ENCODE measurements around the gene GLT6D1.

GRCh38 chr9:135644631-135645218 is 5.4 kb upstream of the GLT6D1 start:
- no peak for TF ChIP-seq BRCA1 (CRISPR knock-in tag; IDR thresholded peaks at IDR 0.05)
- TF ChIP-seq CTCF (CRISPR knock-in tag; IDR thresholded peaks at IDR 0.05), result no peak
- TF ChIP-seq NONO (IDR thresholded peaks at IDR 0.05), result no peak
- TF ChIP-seq NONO (CRISPR knock-in tag; conservative IDR thresholded peaks at IDR 0.05), result no peak
- TF ChIP-seq DBP (CRISPR knock-in tag; IDR thresholded peaks at IDR 0.05; ENCODE audit: not compliant biosample characterization), result no peak
- TF ChIP-seq ZBTB2 (CRISPR knock-in tag; IDR thresholded peaks at IDR 0.05; ENCODE audit: low read depth), result no peak
- no peak for TF ChIP-seq POLR2A (IDR thresholded peaks at IDR 0.05; ENCODE audit: insufficient read depth in 1 of 2, low read depth in 2 of 2, low read length in 2 of 2)
- TF ChIP-seq ZNF274 (CRISPR knock-in tag; IDR thresholded peaks at IDR 0.05), result no peak
- no peak for TF ChIP-seq AHDC1 (CRISPR knock-in tag; IDR thresholded peaks at IDR 0.05; ENCODE audit: borderline replicate concordance)
- TF ChIP-seq ESRRA (CRISPR knock-in tag; IDR thresholded peaks at IDR 0.05; ENCODE audit: low read depth), result no peak
- no peak for TF ChIP-seq FOXJ3 (CRISPR knock-in tag; IDR thresholded peaks at IDR 0.05; ENCODE audit: borderline replicate concordance)
- TF ChIP-seq MXD4 (CRISPR knock-in tag; IDR thresholded peaks at IDR 0.05), result no peak
- no peak for TF ChIP-seq MNT (IDR thresholded peaks at IDR 0.05)
